ENCODE results near the gene MPC1.

DNA sequence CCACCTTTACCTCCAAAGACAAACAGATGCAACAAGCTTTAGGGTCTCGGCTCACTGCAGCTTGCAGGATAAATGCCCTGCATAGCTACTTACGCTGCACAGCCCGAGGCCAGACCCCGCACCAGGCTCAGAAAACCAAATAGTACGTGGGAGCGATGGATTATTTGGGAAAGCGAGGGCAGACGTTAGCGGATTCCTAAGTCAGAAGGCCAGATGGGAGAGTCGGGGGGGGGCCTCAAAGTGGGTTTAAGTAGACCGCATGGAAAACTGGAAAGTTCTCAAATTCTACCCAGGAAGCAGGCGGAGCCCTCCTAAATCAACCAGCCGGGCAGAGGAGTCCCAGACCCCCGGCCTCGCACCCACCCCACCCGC is 40.8 kb downstream of the MPC1 start:
- TF ChIP-seq, protein P1, sequence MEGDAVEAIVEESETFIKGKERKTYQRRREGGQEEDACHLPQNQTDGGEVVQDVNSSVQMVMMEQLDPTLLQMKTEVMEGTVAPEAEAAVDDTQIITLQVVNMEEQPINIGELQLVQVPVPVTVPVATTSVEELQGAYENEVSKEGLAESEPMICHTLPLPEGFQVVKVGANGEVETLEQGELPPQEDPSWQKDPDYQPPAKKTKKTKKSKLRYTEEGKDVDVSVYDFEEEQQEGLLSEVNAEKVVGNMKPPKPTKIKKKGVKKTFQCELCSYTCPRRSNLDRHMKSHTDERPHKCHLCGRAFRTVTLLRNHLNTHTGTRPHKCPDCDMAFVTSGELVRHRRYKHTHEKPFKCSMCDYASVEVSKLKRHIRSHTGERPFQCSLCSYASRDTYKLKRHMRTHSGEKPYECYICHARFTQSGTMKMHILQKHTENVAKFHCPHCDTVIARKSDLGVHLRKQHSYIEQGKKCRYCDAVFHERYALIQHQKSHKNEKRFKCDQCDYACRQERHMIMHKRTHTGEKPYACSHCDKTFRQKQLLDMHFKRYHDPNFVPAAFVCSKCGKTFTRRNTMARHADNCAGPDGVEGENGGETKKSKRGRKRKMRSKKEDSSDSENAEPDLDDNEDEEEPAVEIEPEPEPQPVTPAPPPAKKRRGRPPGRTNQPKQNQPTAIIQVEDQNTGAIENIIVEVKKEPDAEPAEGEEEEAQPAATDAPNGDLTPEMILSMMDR (IDR thresholded peaks at IDR 0.05): no peak
- no peak for TF ChIP-seq POLR2A (IDR thresholded peaks at IDR 0.05)

Data from right lobe of liver (tissue), 4 donors.